Glomerular endothelial cell (primary cell): ENCODE measurements around the gene CCR9. TPM values are rescaled to one million over a fixed set of nuclear protein-coding genes. Genes with fewer than 3 reads are reported as not detected.

Experiments
- DNase-seq: peaks from one replicate; pipeline ENCODE4 v3.0.0-alpha.2; 2011; ENCODE audit warnings: low read depth, low spot score; ENCODE audit errors: extremely low read depth
- total RNA-seq: library from RNA; depleted of rRNA; stranded (reverse); fragments of >200 nt; gene quantifications from 2 replicates; pipeline ENCODE4 v1.2.3, GENCODE V29; 2015

Gene CCR9
- total RNA-seq, 1 donor from 2014 or later, result not detected

- no peak for DNase-seq
Observed at GRCh38 chr3:45951946-45952345, 65.6 kb downstream of the CCR9 start.

- DNase-seq, result no peak
Observed at GRCh38 chr3:45952456-45952855, 66.1 kb downstream of the CCR9 start.

Other genes with a start within 250 kb of the CCR9 start
- gene SACM1L, start 197.1 kb upstream of the CCR9 start, total RNA-seq, result 18.1 and 27.8 TPM in 2 replicates
- gene SLC6A20, start 90.0 kb upstream of the CCR9 start, total RNA-seq, result not detected in 2 replicates
- gene LZTFL1, start 44.4 kb upstream of the CCR9 start, total RNA-seq, result 16.4 and 17.0 TPM in 2 replicates
- not detected in 2 replicates for gene CXCR6, start 56.9 kb downstream of the CCR9 start, total RNA-seq
- 29.3 and 32.0 TPM in 2 replicates for gene FYCO1, start 109.3 kb downstream of the CCR9 start, total RNA-seq
- gene XCR1, start 140.9 kb downstream of the CCR9 start, total RNA-seq, result not detected in 2 replicates